CD14-positive monocyte (primary cell): Measurements from ENCODE around the gene ALG14. TPM values are rescaled to one million over a fixed set of nuclear protein-coding genes. Genes with fewer than 3 reads are reported as not detected.

ENCODE experiments used
- DNase-seq, 3 donors: peaks; one replicate each; pipeline ENCODE4 v3.0.0-alpha.2; 2011 to 2022
- H2AFZ ChIP-seq: 2 replicates; pipeline ENCODE4 v1.6.0; 2012; ENCODE audit warnings: mild to moderate bottlenecking, low read depth, low read length, inconsistent platforms; ENCODE audit not compliant: insufficient read depth, poor library complexity, severe bottlenecking
- H3K27ac ChIP-seq, 2 donors: 1 replicate in 1 of 2; 2 replicates in 1 of 2; pipeline ENCODE4 v1.5.1; 2012 to 2013; ENCODE audit warnings: low read length in 2 of 2, control low read depth in 1 of 2, inconsistent platforms in 1 of 2, low read depth in 1 of 2, mild to moderate bottlenecking in 1 of 2
- H3K27me3 ChIP-seq, 2 donors: one replicate each; pipeline versions ENCODE4 v1.6.0 to v1.6.1; 2011 to 2013; ENCODE audit warnings: low read length in 2 of 2; ENCODE audit not compliant: control insufficient read depth in 2 of 2, insufficient read depth in 2 of 2
- H3K36me3 ChIP-seq, 2 donors: replicated peaks in 1 of 2; 1 replicate in 1 of 2; 2 replicates in 1 of 2; pipeline versions ENCODE4 v1.5.1 to v1.6.1; 2012 to 2013; ENCODE audit warnings: low read length in 2 of 2, control low read depth in 1 of 2, inconsistent platforms in 1 of 2, mild to moderate bottlenecking in 1 of 2; ENCODE audit not compliant: insufficient read depth in 2 of 2, control insufficient read depth in 1 of 2
- H3K4me1 ChIP-seq, 2 donors: 1 replicate in 1 of 2; 2 replicates in 1 of 2; pipeline versions ENCODE4 v1.5.1 to v1.6.1; 2012 to 2013; ENCODE audit warnings: low read length in 2 of 2, control low read depth in 1 of 2, inconsistent platforms in 1 of 2, mild to moderate bottlenecking in 1 of 2, moderate library complexity in 1 of 2; ENCODE audit not compliant: insufficient read depth in 2 of 2, control insufficient read depth in 1 of 2
- H3K4me2 ChIP-seq: replicated peaks from 2 replicates; pipeline ENCODE3; 2012; ENCODE audit warnings: low read length, moderate library complexity, mild to moderate bottlenecking; ENCODE audit not compliant: poor library complexity, severe bottlenecking; ENCODE audit errors: extremely low read depth
- H3K4me3 ChIP-seq, 3 experiments: fragments of 200-600 bp in 1 of 3; sonication (generic) in 1 of 3; replicated peaks in 1 of 3; 1 replicate in 2 of 3; 2 replicates in 1 of 3; pipeline ENCODE4 v1.5.1; 2011 to 2013; ENCODE audit warnings: low read length in 3 of 3, mild to moderate bottlenecking in 3 of 3, control low read depth in 2 of 3, low read depth in 2 of 3, inconsistent platforms in 1 of 3, moderate library complexity in 1 of 3
- H3K79me2 ChIP-seq: 2 replicates; pipeline ENCODE4 v1.6.0; 2012; ENCODE audit warnings: mild to moderate bottlenecking, control low read depth, inconsistent platforms, low read length, moderate library complexity; ENCODE audit not compliant: insufficient read depth
- H3K9ac ChIP-seq: 2 replicates; pipeline ENCODE4 v1.6.0; 2017; ENCODE audit warnings: low read length, mild to moderate bottlenecking; ENCODE audit not compliant: insufficient read depth, poor library complexity, severe bottlenecking
- H3K9me3 ChIP-seq, 2 donors: replicated peaks in 1 of 2; 1 replicate in 1 of 2; 2 replicates in 1 of 2; pipeline versions ENCODE4 v1.5.1 to v1.6.1; 2012 to 2013; ENCODE audit warnings: low read length in 2 of 2, control low read depth in 1 of 2; ENCODE audit not compliant: control insufficient read depth in 1 of 2, insufficient read depth in 1 of 2
- H4K20me1 ChIP-seq: 2 replicates; pipeline ENCODE4 v1.6.0; 2012; ENCODE audit warnings: mild to moderate bottlenecking, low read length, control low read depth, moderate library complexity; ENCODE audit not compliant: insufficient read depth
- H3K27ac Mint-ChIP-seq, 7 donors: one replicate each; pipeline ENCODE4 v1.8.0; 2020; ENCODE audit warnings: mild to moderate bottlenecking in 7 of 7, mixed read lengths in 7 of 7, moderate library complexity in 6 of 7, inconsistent platforms in 2 of 7
- H3K27me3 Mint-ChIP-seq, 3 donors: one replicate each; pipeline ENCODE4 v1.8.0; 2021 to 2022; ENCODE audit warnings: low read depth in 3 of 3, mild to moderate bottlenecking in 3 of 3, mixed read lengths in 3 of 3, moderate library complexity in 3 of 3, inconsistent platforms in 1 of 3
- H3K36me3 Mint-ChIP-seq, 2 donors: one replicate each; pipeline ENCODE4 v1.8.0; 2020; ENCODE audit warnings: mixed read lengths in 2 of 2, inconsistent platforms in 1 of 2, mild to moderate bottlenecking in 1 of 2
- H3K4me1 Mint-ChIP-seq: one replicate; pipeline ENCODE4 v1.8.0; 2020; ENCODE audit warnings: mild to moderate bottlenecking, mixed read lengths
- H3K4me3 Mint-ChIP-seq, 2 donors: one replicate each; pipeline ENCODE4 v1.8.0; 2020; ENCODE audit warnings: mild to moderate bottlenecking in 2 of 2, mixed read lengths in 2 of 2, moderate library complexity in 1 of 2
- H3K9me3 Mint-ChIP-seq, 7 donors: one replicate each; pipeline ENCODE4 v1.8.0; 2020 to 2022; ENCODE audit warnings: mixed read lengths in 7 of 7, mild to moderate bottlenecking in 6 of 7, moderate library complexity in 6 of 7, inconsistent platforms in 2 of 7
- WGBS: methylation state at CpG from one replicate; pipeline ENCODE4 v1.1.5; 2013; ENCODE audit warnings: missing lambda C conversion rate; ENCODE audit not compliant: insufficient coverage; 5-methylcytosine and 5-hydroxymethylcytosine counted together
- intact Hi-C, 2 donors: fragments of 100-400 bp; cut with micrococcal nuclease; formaldehyde crosslinking; loops; one replicate each; pipeline versions ENCODE4 v1.15.0 to v1.15.1; 2023
- polyA plus RNA-seq, 3 donors: library from polyadenylated mRNA; depleted of rRNA in 1 of 3; unstranded in 2 of 3; stranded (reverse) in 1 of 3; fragments of 300-500 nt in 2 of 3; fragments of >200 nt in 1 of 3; fragmentation: Illumina TruSeq in 2 of 3; gene quantifications; 1 replicate in 2 of 3; 2 replicates in 1 of 3; pipeline ENCODE4 v1.2.3, GENCODE V29; 2012 to 2021
- TF ChIP-seq, protein P1 (sequence below): fragments of 200-600 bp; IDR thresholded peaks from one replicate; pipeline ENCODE4 v1.8.0; 2022; ENCODE audit warnings: antibody characterized with exemption, mild to moderate bottlenecking

The ALG14 gene
- polyA plus RNA-seq, 3 donors, result 0.27 to 5.5 (median 4.4) TPM

DNA sequence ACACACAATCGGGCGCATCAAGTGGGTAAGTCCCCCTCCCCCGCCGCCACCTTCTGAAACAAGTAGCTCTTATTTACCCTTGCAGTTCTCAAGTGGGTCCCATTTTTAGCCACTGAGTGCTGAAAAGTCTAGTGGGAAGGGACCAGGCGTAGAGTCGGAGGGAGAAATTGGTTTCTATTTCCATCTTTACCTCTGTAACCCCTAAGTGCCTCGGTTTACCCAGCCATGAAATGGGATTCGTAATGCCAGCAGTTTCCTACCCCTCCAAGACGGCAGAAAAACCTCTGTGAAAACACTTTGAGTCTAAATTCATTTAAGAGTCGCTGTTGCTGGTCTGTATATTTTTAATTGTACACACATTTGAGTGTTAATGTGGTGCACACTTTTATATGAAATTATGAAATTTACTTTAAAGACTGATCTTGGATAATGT lies 45.3 kb upstream of the ALG14 start:
- intact Hi-C loops, result no loop called here
- H3K27me3 ChIP-seq, result peaks cover 53 to 64% of the 10 kb centered on the region in 2 donors
- DNase-seq, result no peak
- peak overlapping the region; percentile 73 to 85 for H3K4me3 Mint-ChIP-seq
- H3K9me3 Mint-ChIP-seq, result peaks cover 0 to 17% (median 3%) of the 10 kb centered on the region in 7 donors
- H3K27ac ChIP-seq, result no peak overlapping the region
- H3K27me3 Mint-ChIP-seq, result peaks cover 64 to 79% (median 64%) of the 10 kb centered on the region in 3 donors
- TF ChIP-seq, protein P1, sequence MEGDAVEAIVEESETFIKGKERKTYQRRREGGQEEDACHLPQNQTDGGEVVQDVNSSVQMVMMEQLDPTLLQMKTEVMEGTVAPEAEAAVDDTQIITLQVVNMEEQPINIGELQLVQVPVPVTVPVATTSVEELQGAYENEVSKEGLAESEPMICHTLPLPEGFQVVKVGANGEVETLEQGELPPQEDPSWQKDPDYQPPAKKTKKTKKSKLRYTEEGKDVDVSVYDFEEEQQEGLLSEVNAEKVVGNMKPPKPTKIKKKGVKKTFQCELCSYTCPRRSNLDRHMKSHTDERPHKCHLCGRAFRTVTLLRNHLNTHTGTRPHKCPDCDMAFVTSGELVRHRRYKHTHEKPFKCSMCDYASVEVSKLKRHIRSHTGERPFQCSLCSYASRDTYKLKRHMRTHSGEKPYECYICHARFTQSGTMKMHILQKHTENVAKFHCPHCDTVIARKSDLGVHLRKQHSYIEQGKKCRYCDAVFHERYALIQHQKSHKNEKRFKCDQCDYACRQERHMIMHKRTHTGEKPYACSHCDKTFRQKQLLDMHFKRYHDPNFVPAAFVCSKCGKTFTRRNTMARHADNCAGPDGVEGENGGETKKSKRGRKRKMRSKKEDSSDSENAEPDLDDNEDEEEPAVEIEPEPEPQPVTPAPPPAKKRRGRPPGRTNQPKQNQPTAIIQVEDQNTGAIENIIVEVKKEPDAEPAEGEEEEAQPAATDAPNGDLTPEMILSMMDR, result no peak
- H3K79me2 ChIP-seq, result no peaks in the 10 kb centered on the region
- 0% methylated on average over 2 of the region's 10 CpGs for WGBS
- peaks cover 0 to 5% of the 10 kb centered on the region in 2 donors for H3K36me3 Mint-ChIP-seq
- peaks cover 10 to 16% of the 10 kb centered on the region in 2 donors for H3K4me1 ChIP-seq
- no peaks in the 10 kb centered on the region for H4K20me1 ChIP-seq
- H3K4me1 Mint-ChIP-seq, result peaks cover 12% of the 10 kb centered on the region
- H2AFZ ChIP-seq, result peak overlapping the region; percentile 80
- no peaks in the 10 kb centered on the region for H3K36me3 ChIP-seq
- peak overlapping the region; percentile 87 for H3K4me2 ChIP-seq
- no peak overlapping the region for H3K27ac Mint-ChIP-seq
- H3K9me3 ChIP-seq, result peaks cover 0 to 7% of the 10 kb centered on the region in 2 donors
- no peak overlapping the region for H3K9ac ChIP-seq
- peak overlapping the region in 1 of 3 experiments; percentile 78 for H3K4me3 ChIP-seq

DNA sequence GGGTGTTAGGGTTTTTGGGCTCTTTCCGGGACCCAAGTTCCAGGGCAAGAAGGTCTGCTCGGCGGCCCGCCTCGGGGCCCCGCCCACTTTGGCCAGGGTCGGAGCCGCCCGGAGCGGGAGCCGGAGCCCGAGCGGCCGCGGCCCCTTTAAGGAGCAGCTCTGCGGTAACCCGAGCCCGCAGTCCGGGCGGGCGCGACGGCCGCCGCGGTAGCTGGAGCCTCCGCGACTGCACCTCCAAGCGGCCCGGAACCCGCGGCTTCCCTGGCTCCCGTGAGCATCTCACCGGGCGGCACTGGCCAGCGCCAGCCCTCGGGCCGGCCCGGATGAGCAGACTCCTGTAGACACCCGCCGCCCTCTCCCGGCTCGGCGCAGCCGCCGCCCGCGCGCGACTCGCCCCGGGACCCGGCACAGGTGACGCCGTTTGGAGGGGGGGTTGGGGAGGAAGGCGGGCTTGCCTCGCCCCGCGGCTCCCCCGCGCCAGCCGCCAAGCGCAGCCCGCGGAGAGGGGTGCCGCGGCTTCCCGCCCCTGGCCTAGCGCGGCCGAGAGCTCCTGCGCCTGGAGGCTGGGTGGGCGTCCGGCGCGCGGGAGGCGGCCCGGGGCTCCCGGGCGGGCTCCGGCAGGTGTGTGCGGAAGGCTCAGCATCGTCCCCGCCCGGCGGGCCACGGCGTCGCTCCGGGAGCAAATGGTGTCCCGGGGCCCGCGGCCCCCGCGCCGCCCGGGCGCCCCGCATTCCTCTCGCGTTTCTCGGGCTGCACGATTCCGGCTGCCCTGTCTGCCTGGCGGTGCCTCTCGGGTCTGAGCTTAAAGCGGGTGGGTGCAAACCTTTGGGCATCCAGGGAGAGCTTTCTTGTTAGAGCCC lies 44.7 kb upstream of the ALG14 start, which contains the start of gene TLCD4:
Gene TLCD4, plus strand, starts transcription at position 149 of the 860 bp plus-strand sequence. CDS start 26,547 bp downstream, outside the sequence.
- Histone ChIP-seq H3K4me2 (peak within 1 kb of the TSS; percentile 87), H3K4me3 (peak within 1 kb of the TSS; percentile 38 to 78 (median 45)), H3K27me3 (peaks cover 53 to 64% of the 10 kb centered on the region in 2 donors), H4K20me1 (no peaks in the 10 kb centered on the region), H3K9me3 (peaks cover 0 to 7% of the 10 kb centered on the region in 2 donors), H3K36me3 (no peaks in the 10 kb centered on the region), H3K27ac (no peak within 1 kb of the TSS), H3K79me2 (no peaks in the 10 kb centered on the region), H3K4me1 (peaks cover 10 to 16% of the 10 kb centered on the region in 2 donors), H2AFZ (peak within 1 kb of the TSS; percentile 80), H3K9ac (peak within 1 kb of the TSS; percentile 53)
- Mint-ChIP-seq H3K9me3 (peaks cover 0 to 17% (median 3%) of the 10 kb centered on the region in 7 donors), H3K36me3 (peaks cover 0 to 5% of the 10 kb centered on the region in 2 donors), H3K4me3 (peak within 1 kb of the TSS; percentile 79 to 94), H3K27me3 (peaks cover 64 to 79% (median 66%) of the 10 kb centered on the region in 3 donors), H3K27ac (no peak within 1 kb of the TSS), H3K4me1 (peaks cover 12% of the 10 kb centered on the region)
- intact Hi-C loops, result no loop called here
- under 1% methylated on average over 108 of the region's 108 CpGs for WGBS
- DNase-seq, result no peak
- TF ChIP-seq, protein P1, result no peak
